Measurements from ENCODE around the gene CLPTM1L.
"Not testable (repeated sequence)": the region's sequence is repeated elsewhere in the genome, so short reads cannot be mapped to it uniquely, and the experiment has no call there.

Gene CLPTM1L

DNA sequence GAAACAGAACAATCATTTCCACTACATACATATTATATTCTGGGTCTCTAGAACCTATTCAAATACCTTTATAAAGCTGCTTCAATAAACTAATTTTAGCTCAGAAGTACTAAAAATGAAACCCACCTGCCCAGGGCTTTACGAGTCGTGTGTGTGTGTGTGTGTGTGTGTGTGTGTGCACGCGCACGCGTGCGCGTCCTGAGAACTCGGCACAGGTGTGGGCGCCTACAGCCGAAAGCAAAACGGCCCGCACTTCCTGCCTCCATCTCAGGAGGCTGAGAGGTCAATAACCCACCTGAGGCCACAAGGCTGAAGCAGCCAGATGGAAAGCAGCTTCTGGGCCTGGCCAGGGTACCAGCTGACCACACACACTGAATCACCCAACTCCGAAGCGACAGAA lies 3.0 kb downstream of the CLPTM1L start:
- H3K4me1 ChIP-seq = no peaks in the 10 kb centered on the region
- H2AFZ ChIP-seq = no peak overlapping the region
- H3K27me3 ChIP-seq (ENCODE audit: control insufficient read depth, insufficient read depth, low read length) = no peaks in the 10 kb centered on the region
- TF ChIP-seq, protein P1, sequence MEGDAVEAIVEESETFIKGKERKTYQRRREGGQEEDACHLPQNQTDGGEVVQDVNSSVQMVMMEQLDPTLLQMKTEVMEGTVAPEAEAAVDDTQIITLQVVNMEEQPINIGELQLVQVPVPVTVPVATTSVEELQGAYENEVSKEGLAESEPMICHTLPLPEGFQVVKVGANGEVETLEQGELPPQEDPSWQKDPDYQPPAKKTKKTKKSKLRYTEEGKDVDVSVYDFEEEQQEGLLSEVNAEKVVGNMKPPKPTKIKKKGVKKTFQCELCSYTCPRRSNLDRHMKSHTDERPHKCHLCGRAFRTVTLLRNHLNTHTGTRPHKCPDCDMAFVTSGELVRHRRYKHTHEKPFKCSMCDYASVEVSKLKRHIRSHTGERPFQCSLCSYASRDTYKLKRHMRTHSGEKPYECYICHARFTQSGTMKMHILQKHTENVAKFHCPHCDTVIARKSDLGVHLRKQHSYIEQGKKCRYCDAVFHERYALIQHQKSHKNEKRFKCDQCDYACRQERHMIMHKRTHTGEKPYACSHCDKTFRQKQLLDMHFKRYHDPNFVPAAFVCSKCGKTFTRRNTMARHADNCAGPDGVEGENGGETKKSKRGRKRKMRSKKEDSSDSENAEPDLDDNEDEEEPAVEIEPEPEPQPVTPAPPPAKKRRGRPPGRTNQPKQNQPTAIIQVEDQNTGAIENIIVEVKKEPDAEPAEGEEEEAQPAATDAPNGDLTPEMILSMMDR (IDR thresholded peaks at IDR 0.05) = no peak
- no peak overlapping the region for H3K4me3 ChIP-seq (ENCODE audit: low read depth, low read length)
- H3K9ac ChIP-seq = no peak overlapping the region
- H3K4me2 ChIP-seq (ENCODE audit: low read length) = no peak overlapping the region
- H3K27ac ChIP-seq = no peak overlapping the region
- no peaks in the 10 kb centered on the region for H3K36me3 ChIP-seq (ENCODE audit: control insufficient read depth, insufficient read depth, low read length)
- H3K9me3 ChIP-seq (ENCODE audit: control insufficient read depth, low read length) = no peaks in the 10 kb centered on the region
- peaks cover 2% of the 10 kb centered on the region for H3K79me2 ChIP-seq

- H3K27me3 ChIP-seq (ENCODE audit: control insufficient read depth, insufficient read depth, low read length); H3K36me3 ChIP-seq (ENCODE audit: control insufficient read depth, insufficient read depth, low read length); H2AFZ ChIP-seq; H3K79me2 ChIP-seq; H3K4me1 ChIP-seq; H3K27ac ChIP-seq; H3K4me2 ChIP-seq (ENCODE audit: low read length); H3K9me3 ChIP-seq (ENCODE audit: control insufficient read depth, low read length); H3K4me3 ChIP-seq (ENCODE audit: low read depth, low read length); H3K9ac ChIP-seq: not testable (repeated sequence)
These were observed 5.1 kb downstream of the CLPTM1L start for GRCh38 chr5:1339818-1340210.

- not testable (repeated sequence) for H3K9me3 ChIP-seq (ENCODE audit: control insufficient read depth, low read length); H3K4me2 ChIP-seq (ENCODE audit: low read length); H3K27ac ChIP-seq; H2AFZ ChIP-seq; H3K79me2 ChIP-seq; H3K36me3 ChIP-seq (ENCODE audit: control insufficient read depth, insufficient read depth, low read length); H3K27me3 ChIP-seq (ENCODE audit: control insufficient read depth, insufficient read depth, low read length); H3K9ac ChIP-seq; H3K4me1 ChIP-seq; H3K4me3 ChIP-seq (ENCODE audit: low read depth, low read length)
These were observed 5.6 kb downstream of the CLPTM1L start for GRCh38 chr5:1339139-1339817.

DNA sequence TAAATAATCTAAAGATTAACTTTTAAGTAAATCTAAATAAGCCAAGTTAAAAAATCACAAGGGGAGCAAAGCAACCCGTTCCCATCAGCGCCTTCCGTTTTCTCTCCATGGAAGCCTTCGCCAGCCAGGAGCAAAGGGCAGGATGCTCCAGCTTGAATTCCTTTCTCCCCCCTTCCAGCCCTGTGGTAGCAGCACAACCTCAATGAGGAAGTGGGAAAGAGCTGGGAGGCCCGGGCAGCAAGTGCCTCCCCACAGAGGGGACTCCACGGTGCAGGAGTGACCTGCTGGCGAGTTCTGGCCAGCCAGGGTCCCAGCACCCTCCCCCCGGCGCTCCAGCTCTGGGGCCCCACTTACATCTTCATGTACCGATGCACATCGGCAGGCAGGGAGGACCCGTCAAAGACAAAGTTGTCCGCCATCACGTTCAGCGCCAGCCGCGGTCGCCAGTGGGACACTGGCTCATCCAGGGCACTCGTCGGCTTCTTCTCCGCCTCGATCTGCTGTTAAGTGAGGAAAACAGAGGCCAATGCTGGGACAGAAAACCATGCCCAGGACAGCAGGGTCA lies 6.3 kb downstream of the CLPTM1L start:
- H3K36me3 ChIP-seq (ENCODE audit: control insufficient read depth, insufficient read depth, low read length) = no peaks in the 10 kb centered on the region
- TF ChIP-seq, protein P1 (IDR thresholded peaks at IDR 0.05) = no peak

GRCh38 chr5:1338196-1338490 lies 6.8 kb downstream of the CLPTM1L start:
- Histone ChIP-seq H2AFZ (no peak overlapping the region), H3K4me3 (ENCODE audit: low read depth, low read length) (no peak overlapping the region), H3K9ac (no peak overlapping the region), H3K9me3 (ENCODE audit: control insufficient read depth, low read length) (no peaks in the 10 kb centered on the region), H3K27me3 (ENCODE audit: control insufficient read depth, insufficient read depth, low read length) (no peaks in the 10 kb centered on the region), H3K79me2 (peaks cover 2% of the 10 kb centered on the region), H3K27ac (no peak overlapping the region), H3K36me3 (ENCODE audit: control insufficient read depth, insufficient read depth, low read length) (no peaks in the 10 kb centered on the region), H3K4me1 (no peaks in the 10 kb centered on the region), H3K4me2 (ENCODE audit: low read length) (no peak overlapping the region)
- TF ChIP-seq, protein P1 (IDR thresholded peaks at IDR 0.05) = no peak

More for the DNA sequence above, 6.3 kb downstream of the CLPTM1L start:
- Histone ChIP-seq H3K4me3 (ENCODE audit: low read depth, low read length) (no peak overlapping the region), H3K9me3 (ENCODE audit: control insufficient read depth, low read length) (no peaks in the 10 kb centered on the region), H3K9ac (no peak overlapping the region), H3K27me3 (ENCODE audit: control insufficient read depth, insufficient read depth, low read length) (no peaks in the 10 kb centered on the region), H3K4me1 (no peaks in the 10 kb centered on the region), H2AFZ (no peak overlapping the region), H3K27ac (no peak overlapping the region), H3K79me2 (peaks cover 2% of the 10 kb centered on the region), H3K4me2 (ENCODE audit: low read length) (no peak overlapping the region)

Data from parathyroid adenoma (tissue), 2 donors.